Measurements from ENCODE around the gene GOLGB1. TPM values are rescaled to one million over a fixed set of nuclear protein-coding genes. Genes with fewer than 3 reads are reported as not detected.
A peak's percentile ranks its signal among the peaks of the same experiment; 100 is the strongest.

The GOLGB1 gene
- total and polyA plus RNA-seq, 12 donors: 12.3 to 66.8 (median 49.2) TPM

- intact Hi-C loops (cut with DNase I): no loop called here
Observed at GRCh38 chr3:121769246-121769645, 19.7 kb upstream of the GOLGB1 start.

GRCh38 chr3:121768452-121768851, 18.9 kb upstream of the GOLGB1 start:
- intact Hi-C loops (cut with DNase I): no loop called here
- no peak overlapping the region for H3K27ac ChIP-seq
- 97% methylated on average over 2 of the region's 2 CpGs for WGBS, 2 donors
- H3K4me1 ChIP-seq: no peaks in the 10 kb centered on the region
- ATAC-seq (no peak), DNase-seq (no peak)
- no peak overlapping the region for H3K4me3 ChIP-seq
- no peaks in the 10 kb centered on the region for H3K27me3 ChIP-seq
- peaks cover 0 to 53% (median 24%) of the 10 kb centered on the region in 9 donors for H3K36me3 ChIP-seq
- no peak for TF ChIP-seq CTCF (IDR thresholded peaks at IDR 0.05)
- H3K9me3 ChIP-seq: no peaks in the 10 kb centered on the region

More at GRCh38 chr3:121769246-121769645, 19.7 kb upstream of the GOLGB1 start:
- no peak for TF ChIP-seq CTCF (IDR thresholded peaks at IDR 0.05)
- H3K36me3 ChIP-seq: peaks cover 0 to 60% (median 24%) of the 10 kb centered on the region in 9 donors
- ATAC-seq (no peak), DNase-seq (no peak)
- WGBS, 2 donors: 100% methylated on average over 1 of the region's 1 CpG
- H3K27me3 ChIP-seq: no peaks in the 10 kb centered on the region
- no peaks in the 10 kb centered on the region for H3K4me1 ChIP-seq
- no peak overlapping the region for H3K4me3 ChIP-seq
- H3K27ac ChIP-seq: no peak overlapping the region
- no peaks in the 10 kb centered on the region for H3K9me3 ChIP-seq

- H3K4me3 ChIP-seq: no peak overlapping the region
- no peaks in the 10 kb centered on the region for H3K27me3 ChIP-seq
- H3K9me3 ChIP-seq: no peaks in the 10 kb centered on the region
- WGBS, 2 donors: 67 to 70% methylated on average over 3 of the region's 3 CpGs
- intact Hi-C loops (cut with DNase I): loop anchor here in 2 of 10 donors (10.0 kb wide), 1 partner anchor 215 kb away; the partner anchor contains the start of gene POLQ (in 2 of the 2)
- peak in 1 of 2 donors; percentile 10 for DNase-seq
- ATAC-seq: no peak
- peaks cover 0 to 23% (median 2%) of the 10 kb centered on the region in 9 donors for H3K4me1 ChIP-seq
- no peak for TF ChIP-seq CTCF (IDR thresholded peaks at IDR 0.05)
- no peaks in the 10 kb centered on the region for H3K36me3 ChIP-seq
- H3K27ac ChIP-seq: peak overlapping the region in 1 of 10 donors; percentile 23
Observed at GRCh38 chr3:121759541-121760202, 10.1 kb upstream of the GOLGB1 start.

GRCh38 chr3:121758727-121759450, 9.3 kb upstream of the GOLGB1 start:
- H3K27me3 ChIP-seq: no peaks in the 10 kb centered on the region
- intact Hi-C loops (cut with DNase I): loop anchor here in 2 of 10 donors (10.0 kb wide), 1 partner anchor 214 kb away; the partner anchor contains the start of gene POLQ (in 2 of the 2)
- no peak for TF ChIP-seq CTCF (IDR thresholded peaks at IDR 0.05)
- ATAC-seq (no peak), DNase-seq (no peak)
- 28 to 31% methylated on average over 1 of the region's 1 CpG for WGBS, 2 donors
- H3K9me3 ChIP-seq: no peaks in the 10 kb centered on the region
- no peaks in the 10 kb centered on the region for H3K36me3 ChIP-seq
- peaks cover 0 to 23% (median 2%) of the 10 kb centered on the region in 9 donors for H3K4me1 ChIP-seq
- H3K4me3 ChIP-seq: no peak overlapping the region
- no peak overlapping the region for H3K27ac ChIP-seq

Measured in heart right ventricle (tissue), 16 donors.